Stimulated activated CD4-positive, alpha-beta T cell treated with anti-CD3 and anti-CD28 coated beads, Interleukin-12 subunit alpha, Interleukin-12 subunit beta, amount 100 ng/mL, for 24 hours (primary cell): Measurements from ENCODE around the gene XKRX.

Experiments
- DNase-seq, 2 experiments: peaks; one replicate each; pipeline ENCODE4 v3.0.0-alpha.2; 2020; ENCODE audit warnings: low read depth in 2 of 2

XKRX gene

DNA sequence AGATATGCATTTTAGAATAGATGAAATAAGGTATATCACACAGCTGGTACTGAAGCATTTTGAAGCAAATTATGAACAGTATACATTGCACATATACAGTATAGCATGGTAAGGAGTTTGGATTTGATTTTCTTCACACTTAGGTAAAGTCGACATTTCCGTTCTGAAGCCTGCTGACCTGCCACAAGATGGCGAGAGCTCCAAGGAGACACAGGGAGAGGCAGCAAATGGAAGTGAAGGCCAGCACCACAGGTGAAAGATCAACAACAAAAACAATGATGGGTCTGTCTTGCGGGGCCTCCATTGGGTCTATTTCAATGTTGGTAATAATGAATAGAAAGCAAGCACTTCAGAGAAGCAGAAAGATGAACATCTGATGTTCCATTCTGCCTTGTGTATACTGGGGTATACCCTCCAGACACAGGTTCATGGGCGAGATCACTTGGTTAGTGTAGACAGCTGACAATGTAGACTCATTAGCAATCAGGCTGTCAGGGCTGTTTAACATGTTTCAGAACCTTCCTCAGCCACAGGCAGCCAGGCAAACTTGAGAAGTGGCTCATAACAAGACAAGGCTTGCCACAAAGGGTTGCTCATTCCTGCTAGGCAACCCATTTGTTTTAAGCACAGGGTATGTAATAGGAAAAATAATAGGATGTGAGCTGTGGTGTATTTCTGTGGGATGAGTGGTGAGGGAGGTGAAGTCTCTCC, 33.2 kb downstream of the XKRX start:
- no peak for DNase-seq

DNA sequence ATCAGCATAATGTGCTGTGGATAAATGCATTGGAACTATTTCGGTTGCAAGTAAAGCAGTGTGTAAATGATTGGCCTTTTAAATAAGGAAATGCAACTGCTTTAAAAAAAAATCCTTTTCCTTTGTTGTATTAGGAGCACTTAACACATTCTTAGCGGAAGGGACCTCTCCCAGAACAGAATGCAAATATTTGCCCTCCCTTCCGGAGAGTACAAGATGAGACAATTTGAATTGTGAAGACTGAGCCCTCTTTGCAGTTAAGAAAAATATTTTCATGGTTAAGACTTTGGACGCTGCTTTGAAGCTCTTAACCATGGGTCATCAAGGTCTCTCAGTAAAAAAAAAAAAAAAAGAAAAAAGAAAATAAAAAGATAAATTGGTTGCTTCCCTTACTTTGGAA, 45.1 kb downstream of the XKRX start:
- DNase-seq, result no peak

DNA sequence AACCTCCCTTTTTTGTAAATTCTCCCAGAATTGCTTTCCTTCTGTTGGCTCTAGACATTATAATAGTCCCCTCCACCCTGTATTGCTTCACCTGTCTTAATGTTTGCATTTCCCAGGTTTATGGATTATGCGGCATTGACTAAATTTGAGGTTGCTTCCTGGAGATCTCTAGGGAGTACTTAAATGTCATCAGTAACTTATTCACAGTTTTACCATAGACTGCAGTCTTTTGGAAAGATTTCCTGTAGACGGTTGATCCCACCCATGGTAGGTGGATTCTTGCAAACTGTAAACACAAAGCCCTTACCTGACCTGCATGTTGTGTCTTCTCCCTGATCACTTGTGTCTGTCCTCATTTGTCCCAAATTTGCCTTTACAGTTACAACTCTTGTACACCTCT, 48.3 kb downstream of the XKRX start:
- no peak for DNase-seq

DNA sequence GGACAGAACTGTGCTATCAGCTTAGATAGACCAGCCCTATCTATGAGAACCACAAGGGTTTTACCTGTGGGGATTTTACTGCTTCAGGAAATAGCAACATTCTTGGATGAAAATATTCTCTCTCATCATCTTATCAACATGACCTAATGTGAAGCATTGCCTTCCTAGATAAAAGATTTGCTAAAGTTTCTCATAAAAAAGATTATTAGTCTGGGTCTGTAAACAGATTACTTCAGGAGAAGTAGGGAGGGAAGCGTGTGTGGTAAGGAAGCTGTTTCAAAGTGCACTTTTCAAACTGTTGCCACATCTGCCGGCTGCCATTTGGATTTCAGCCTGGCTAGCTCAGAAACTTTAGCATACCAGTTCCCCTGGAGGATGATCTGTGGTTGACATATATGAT, 54.4 kb downstream of the XKRX start, which contains the start of gene NOX1:
Gene NOX1 (minus strand): TSS at position 35 of the 400 bp plus-strand sequence. CDS start 220 bp downstream, outside the sequence.
- no peak for DNase-seq

DNA sequence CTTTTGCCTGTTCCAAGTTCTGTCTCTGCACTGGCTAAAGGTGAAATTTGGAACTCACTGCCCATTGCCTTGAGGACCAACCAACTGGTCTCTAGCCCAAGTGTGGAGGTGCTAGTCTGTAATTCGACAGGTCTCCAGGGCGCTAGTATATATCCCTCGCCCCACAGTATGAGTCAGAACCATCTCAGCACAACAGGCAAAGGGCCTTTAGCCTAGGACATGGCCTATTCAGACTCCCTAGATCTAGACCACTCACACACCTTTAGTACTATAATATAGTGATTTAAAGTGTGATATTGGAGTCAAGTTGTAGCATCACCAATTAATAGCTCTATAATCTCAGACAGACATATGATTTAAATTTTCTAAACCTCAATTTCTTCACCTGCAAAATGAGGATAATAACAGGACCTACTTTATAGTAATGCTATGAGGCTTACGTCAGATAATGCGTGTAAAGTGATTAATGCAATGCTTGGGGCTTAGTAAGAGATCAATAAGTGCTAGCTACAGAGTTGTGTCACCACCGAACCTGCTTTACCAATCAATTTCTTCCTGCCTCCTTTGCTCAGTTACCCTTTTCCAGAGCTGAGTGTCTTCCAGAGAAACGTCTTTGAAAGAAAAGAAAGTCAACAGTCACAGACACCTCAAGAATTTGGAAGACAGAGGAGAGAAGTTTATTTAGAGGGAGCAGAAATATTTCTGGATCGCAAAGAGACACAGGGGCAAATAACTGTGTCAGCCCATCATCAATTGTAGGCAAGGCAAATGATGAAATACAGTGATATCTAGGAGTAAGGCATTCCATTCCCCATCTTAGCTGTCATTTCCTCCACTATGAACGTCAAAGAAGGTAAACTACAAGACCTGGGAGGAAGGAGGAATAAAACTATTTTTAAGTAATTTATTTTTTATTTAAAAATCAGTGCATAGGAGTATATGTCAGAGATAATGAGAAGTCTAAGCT, 56.8 kb downstream of the XKRX start:
- DNase-seq, result no peak

DNA sequence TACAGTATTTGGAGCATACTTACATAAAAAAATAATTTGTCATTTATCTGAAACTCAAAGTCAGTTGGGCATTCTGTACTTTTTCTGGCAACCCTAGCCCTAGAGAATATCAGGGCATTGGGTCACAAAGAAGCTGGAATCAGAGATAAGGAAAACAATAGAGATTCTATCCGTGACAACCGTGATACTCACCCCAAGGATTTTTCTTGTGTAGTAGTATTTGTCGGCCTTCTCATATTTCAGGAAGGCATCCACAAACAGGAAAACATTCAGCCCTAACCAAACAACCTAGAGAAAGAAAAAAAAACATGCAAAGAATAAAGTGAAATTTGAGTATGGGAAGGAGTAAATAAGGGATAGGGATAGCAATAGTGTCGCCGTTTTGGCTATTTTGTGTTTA, 58.2 kb downstream of the XKRX start:
- no peak for DNase-seq

DNA sequence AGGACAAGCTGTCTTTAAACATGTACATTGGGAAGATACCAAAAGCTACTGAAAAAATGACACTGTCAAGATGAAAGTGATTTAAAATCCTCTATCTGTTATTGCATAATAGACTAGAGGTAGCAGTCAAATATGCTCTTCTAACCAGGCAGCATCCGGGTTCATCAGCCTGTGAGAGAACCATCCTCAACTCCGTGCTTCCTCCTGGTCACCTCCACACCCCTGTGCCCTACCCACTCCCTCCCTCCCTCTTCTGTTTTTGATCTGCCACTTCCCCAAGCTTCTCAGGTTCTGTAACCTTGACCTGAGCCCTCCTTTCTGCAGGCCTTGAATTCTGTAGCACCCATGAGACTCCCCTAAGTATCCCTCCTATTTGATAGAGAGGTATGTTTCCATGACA, 60.4 kb downstream of the XKRX start:
- DNase-seq, result no peak

DNA sequence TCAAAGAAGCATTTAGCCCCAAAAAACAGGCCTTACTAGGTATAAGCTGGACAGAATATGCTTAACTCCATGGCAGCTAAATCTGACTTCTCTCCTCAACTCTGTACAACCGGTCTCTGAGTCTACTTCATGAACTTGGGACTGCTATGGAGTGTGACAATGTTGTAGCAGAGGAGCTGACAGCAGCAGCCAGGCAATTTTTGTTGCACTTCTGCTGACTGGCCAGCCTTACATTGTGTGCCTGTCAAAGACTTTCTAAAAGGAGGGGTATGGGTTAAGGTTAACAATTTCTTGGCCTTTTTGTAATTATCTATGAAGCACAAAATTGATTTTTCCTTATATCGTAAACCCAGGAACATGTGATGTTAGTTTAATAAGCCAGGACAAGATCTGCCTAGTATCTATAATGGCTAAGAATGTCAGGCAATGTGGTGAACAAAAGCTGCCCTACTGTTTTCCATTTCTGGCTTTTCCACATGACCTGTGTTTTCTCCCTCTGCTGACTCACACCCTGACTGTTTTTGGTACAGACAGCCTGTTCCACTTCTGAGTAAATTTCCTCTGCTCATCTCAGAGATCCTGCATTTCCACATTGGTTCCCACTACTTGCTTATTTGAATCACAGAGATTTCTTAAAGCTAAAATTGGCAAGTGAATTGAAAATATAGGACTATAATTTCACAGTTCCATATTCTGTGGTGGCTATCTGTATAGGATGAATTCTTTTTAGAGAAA, 63.9 kb downstream of the XKRX start:
- no peak for DNase-seq
